Thyroid gland (tissue), 4 donors: ENCODE measurements around the gene DUSP10.

Experiments used
- CTCF ChIP-seq, 6 experiments: fragments of 200-600 bp in 3 of 6; fragments of 450-650 bp in 3 of 6; sonication (generic) in 3 of 6; IDR thresholded peaks; one replicate each; pipeline ENCODE4 v1.5.1; 2016 to 2019; ENCODE audit warnings: antibody characterized with exemption in 6 of 6, mild to moderate bottlenecking in 2 of 6, inconsistent platforms in 1 of 6, moderate library complexity in 1 of 6
- POLR2A ChIP-seq, 2 donors: fragments of 450-650 bp; IDR thresholded peaks; one replicate each; pipeline ENCODE4 v1.6.1; 2017; ENCODE audit warnings: antibody characterized with exemption in 2 of 2, mild to moderate bottlenecking in 2 of 2, moderate library complexity in 1 of 2

GRCh38 chr1:221718381-221719277, 23.3 kb downstream of the DUSP10 start:
- TF ChIP-seq CTCF (IDR thresholded peaks at IDR 0.05) (no peak), POLR2A (IDR thresholded peaks at IDR 0.05) (no peak)
